DOHH2 (cell line): ENCODE measurements around the gene CATSPERZ.

Experiments
- EZH2phosphoT487 ChIP-seq: fragments of 200-600 bp; sonication (generic); IDR thresholded peaks from 2 replicates; pipeline ENCODE4 v1.6.1; 2017; ENCODE audit warnings: borderline replicate concordance, mild to moderate bottlenecking, antibody characterized with exemption, low read length, moderate library complexity, mixed read lengths
- TF ChIP-seq, protein P1 (sequence below): fragments of 200-600 bp; sonication (generic); IDR thresholded peaks from one replicate; pipeline ENCODE4 v1.5.1; 2014; ENCODE audit warnings: antibody characterized with exemption, mild to moderate bottlenecking, low read depth, low read length; ENCODE audit not compliant: poor library complexity, severe bottlenecking

DNA sequence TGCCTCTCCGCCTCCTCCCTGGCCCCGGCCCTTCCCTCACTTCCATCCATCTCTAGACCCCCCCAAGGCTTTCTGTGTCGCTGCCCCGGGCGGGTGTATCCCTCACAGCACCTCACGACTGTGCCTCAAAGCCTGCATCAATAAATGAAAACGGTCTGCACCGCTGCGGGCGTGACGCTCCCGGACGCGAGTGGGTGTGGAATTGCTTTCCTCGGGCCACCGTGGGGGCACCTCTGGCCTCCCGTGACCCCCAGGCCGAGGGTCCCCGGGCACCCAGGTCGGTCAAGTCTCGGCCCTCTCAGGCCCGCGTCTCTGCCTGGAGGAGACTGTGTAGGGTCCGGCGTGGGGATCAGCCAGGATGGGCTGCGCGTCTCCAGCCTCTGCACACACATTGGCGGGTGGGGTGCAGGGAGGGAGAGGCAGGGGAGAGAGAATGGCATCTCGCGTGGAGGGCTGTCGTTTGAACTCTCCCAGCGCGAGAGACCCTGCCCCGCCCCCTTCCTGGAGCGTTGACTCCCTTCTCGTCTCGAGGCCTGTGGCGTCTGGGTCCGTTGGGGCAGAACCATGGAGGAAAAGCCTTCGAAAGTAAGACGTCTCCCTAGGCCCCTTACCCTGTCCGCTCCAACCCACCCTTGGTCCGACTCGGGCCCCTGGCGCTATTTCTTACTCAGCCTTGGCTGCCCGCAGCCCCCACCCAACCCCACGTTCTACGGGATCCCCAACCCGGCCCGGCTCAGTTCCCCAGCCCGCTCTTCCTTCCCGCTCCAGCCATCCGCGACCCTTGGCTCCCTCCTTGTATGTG lies at the start of gene CATSPERZ:
- TF ChIP-seq, protein P1, sequence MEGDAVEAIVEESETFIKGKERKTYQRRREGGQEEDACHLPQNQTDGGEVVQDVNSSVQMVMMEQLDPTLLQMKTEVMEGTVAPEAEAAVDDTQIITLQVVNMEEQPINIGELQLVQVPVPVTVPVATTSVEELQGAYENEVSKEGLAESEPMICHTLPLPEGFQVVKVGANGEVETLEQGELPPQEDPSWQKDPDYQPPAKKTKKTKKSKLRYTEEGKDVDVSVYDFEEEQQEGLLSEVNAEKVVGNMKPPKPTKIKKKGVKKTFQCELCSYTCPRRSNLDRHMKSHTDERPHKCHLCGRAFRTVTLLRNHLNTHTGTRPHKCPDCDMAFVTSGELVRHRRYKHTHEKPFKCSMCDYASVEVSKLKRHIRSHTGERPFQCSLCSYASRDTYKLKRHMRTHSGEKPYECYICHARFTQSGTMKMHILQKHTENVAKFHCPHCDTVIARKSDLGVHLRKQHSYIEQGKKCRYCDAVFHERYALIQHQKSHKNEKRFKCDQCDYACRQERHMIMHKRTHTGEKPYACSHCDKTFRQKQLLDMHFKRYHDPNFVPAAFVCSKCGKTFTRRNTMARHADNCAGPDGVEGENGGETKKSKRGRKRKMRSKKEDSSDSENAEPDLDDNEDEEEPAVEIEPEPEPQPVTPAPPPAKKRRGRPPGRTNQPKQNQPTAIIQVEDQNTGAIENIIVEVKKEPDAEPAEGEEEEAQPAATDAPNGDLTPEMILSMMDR = no peak
- TF ChIP-seq EZH2phosphoT487 = peak; percentile 89; the same call in 1 of the 2 replicates
